Erythroblast (primary cell): ENCODE results near the gene SNX3.

Experiments
- GATA1 ChIP-seq: IDR thresholded peaks from 2 replicates; pipeline ENCODE4 v1.6.1; 2011; ENCODE audit warnings: low read depth, mild to moderate bottlenecking, control low read depth, low read length, moderate library complexity
- POLR2A ChIP-seq: IDR thresholded peaks from 2 replicates; pipeline ENCODE4 v1.6.1; 2011; ENCODE audit warnings: mild to moderate bottlenecking, low read length

DNA sequence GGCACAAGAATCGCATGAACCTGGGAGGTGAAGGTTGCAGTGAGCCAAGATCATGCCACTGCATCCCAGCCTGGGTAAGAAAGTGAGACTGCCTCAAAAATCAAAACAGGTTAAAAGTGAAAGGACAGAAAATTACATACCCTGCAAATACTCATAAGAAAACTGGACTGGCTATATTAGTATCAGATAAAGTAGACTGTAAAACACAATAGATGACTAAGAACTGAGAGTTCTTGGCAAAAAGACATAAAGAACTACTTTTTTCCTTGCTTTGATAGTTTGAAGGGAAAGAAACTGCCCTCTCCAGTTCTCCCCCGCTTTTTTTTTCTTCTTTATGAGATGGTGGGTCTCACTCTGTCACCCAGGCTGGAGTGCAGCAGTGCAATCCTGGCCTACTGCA lies 17.0 kb downstream of the SNX3 start:
- TF ChIP-seq POLR2A (no peak), GATA1 (no peak)
